ENCODE measurements around the gene PRDM7.

GRCh38 chr16:90035902-90036301, 41.2 kb downstream of the PRDM7 start:
- TF ChIP-seq CTCF (conservative IDR thresholded peaks at IDR 0.05; ENCODE audit: low read depth, low read length) (no peak), EZH2 (IDR thresholded peaks at IDR 0.05; ENCODE audit: borderline replicate concordance, low read depth, low read length, poor library complexity, severe bottlenecking) (no peak)

Measured in A673 (cell line).